Smooth muscle cell of the brain vasculature (primary cell): ENCODE measurements around the gene CTNNA2.

Experiments used
- DNase-seq: peaks from one replicate; pipeline ENCODE4 v3.0.0-alpha.2; 2012; ENCODE audit warnings: low read depth, low spot score

The CTNNA2 gene

GRCh38 chr2:79788952-79789651 is 276.3 kb downstream of the CTNNA2 start:
- no peak for DNase-seq

GRCh38 chr2:79789811-79790210 is 277.0 kb downstream of the CTNNA2 start:
- no peak for DNase-seq

- DNase-seq = no peak
These were observed 279.2 kb downstream of the CTNNA2 start for GRCh38 chr2:79792090-79792489.

- DNase-seq = no peak
These were observed 280.2 kb downstream of the CTNNA2 start for GRCh38 chr2:79793006-79793405.

GRCh38 chr2:79796641-79797040 is 283.8 kb downstream of the CTNNA2 start:
- DNase-seq = no peak

- DNase-seq = no peak
These were observed 285.9 kb downstream of the CTNNA2 start for GRCh38 chr2:79798776-79799175.

GRCh38 chr2:79799729-79800128 is 286.9 kb downstream of the CTNNA2 start:
- DNase-seq = no peak

- no peak for DNase-seq
These were observed 288.2 kb downstream of the CTNNA2 start for GRCh38 chr2:79801082-79801481.

GRCh38 chr2:79817288-79817687 is 304.4 kb downstream of the CTNNA2 start:
- no peak for DNase-seq

- no peak for DNase-seq
These were observed 307.4 kb downstream of the CTNNA2 start for GRCh38 chr2:79820281-79820680.

GRCh38 chr2:79822136-79822535 is 309.3 kb downstream of the CTNNA2 start:
- DNase-seq = no peak

GRCh38 chr2:79824086-79824786 is 311.4 kb downstream of the CTNNA2 start:
- no peak for DNase-seq

- DNase-seq = no peak
These were observed 315.0 kb downstream of the CTNNA2 start for GRCh38 chr2:79827881-79828280.

- DNase-seq = no peak
These were observed 317.6 kb downstream of the CTNNA2 start for GRCh38 chr2:79830501-79830900.

GRCh38 chr2:79831961-79832360 is 319.1 kb downstream of the CTNNA2 start:
- no peak for DNase-seq

- no peak for DNase-seq
These were observed 319.8 kb downstream of the CTNNA2 start for GRCh38 chr2:79832511-79833234.

GRCh38 chr2:79833235-79833878 is 320.5 kb downstream of the CTNNA2 start:
- DNase-seq = no peak

- DNase-seq = no peak
These were observed 323.1 kb downstream of the CTNNA2 start for GRCh38 chr2:79835911-79836310.

- DNase-seq = no peak
These were observed 331.2 kb downstream of the CTNNA2 start for GRCh38 chr2:79844011-79844410.

GRCh38 chr2:79846878-79847277 is 334.0 kb downstream of the CTNNA2 start:
- DNase-seq = no peak

- DNase-seq = no peak
These were observed 336.4 kb downstream of the CTNNA2 start for GRCh38 chr2:79849241-79849640.

GRCh38 chr2:79849949-79850348 is 337.1 kb downstream of the CTNNA2 start:
- DNase-seq = no peak
